HG02943 (cell line): Measurements from ENCODE around the gene KCNC1.

Experiments used
- ATAC-seq: cut with Tn5 transposase; IDR thresholded peaks from one replicate; pipeline ENCODE4 v1.9.1; 2021; ENCODE audit warnings: mild to moderate bottlenecking, low read depth, moderate library complexity; ENCODE audit not compliant: unreplicated experiment

KCNC1 gene

DNA sequence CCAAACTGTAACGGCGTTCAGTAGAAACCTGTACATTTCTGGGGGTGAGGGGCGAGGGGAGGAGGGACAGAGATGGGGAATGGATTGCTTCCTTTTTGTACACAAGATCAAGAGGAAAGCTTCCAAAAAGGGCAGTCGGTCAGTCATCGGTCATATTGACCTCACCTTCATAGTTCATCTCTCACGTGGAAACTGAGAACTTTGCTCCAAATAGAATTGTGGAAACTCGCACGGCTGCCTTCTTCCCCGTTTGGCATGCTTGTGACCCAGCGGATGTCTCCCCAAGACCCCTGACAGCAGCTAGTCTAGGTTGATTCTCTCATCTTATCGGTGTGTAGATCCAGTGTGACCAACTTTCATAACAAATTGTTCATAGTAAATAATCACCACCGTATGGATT, 47.6 kb downstream of the KCNC1 start:
- ATAC-seq: no peak

GRCh38 chr11:17782603-17783337, 48.2 kb downstream of the KCNC1 start:
- no peak for ATAC-seq

DNA sequence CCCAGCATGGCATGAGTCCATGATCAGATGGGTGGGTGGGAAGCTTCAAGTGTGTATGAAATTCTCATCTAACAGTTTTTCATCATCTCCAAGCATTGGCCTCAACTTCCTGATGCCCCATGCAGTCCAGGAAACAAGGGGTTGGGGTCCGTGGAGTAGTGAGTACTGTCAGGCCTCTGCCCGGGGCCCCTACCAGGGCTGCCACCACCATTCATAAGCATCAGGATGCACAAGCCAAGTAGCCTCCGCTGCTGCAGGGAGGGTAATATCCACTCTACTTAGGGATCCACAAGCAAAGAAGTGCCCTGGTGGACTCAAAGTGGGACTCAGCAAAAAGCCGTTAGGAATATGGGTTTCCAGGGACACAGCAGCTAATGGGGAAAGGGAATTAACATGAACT, 49.3 kb downstream of the KCNC1 start:
- ATAC-seq: no peak

GRCh38 chr11:17786824-17787525, 52.4 kb downstream of the KCNC1 start:
- ATAC-seq: no peak

DNA sequence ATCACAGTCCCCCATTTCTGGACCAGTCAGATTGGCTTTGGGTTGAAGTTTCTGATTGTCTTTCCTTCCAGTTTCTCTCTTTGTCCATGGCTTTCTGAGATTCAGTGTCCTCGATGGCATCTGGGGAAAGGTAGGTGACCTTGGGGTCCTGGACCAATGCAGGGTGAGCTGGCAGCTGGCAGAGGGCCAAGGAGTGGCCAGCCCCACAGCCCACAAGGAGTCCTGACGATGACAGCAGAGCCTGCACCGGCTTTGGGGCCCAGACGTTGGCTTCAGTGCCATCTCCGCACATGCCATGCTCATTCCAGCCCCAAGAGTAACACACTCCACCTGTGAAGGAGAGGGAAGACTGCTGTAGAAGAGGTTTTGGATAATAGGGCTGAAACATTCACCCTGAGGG, 53.5 kb downstream of the KCNC1 start:
- no peak for ATAC-seq

GRCh38 chr11:17790453-17790852, 55.9 kb downstream of the KCNC1 start:
- ATAC-seq: no peak

- no peak for ATAC-seq
Measured at GRCh38 chr11:17791144-17791543, 56.6 kb downstream of the KCNC1 start.

- no peak for ATAC-seq
Measured at GRCh38 chr11:17792161-17792560, 57.6 kb downstream of the KCNC1 start.

- ATAC-seq: no peak
Measured at GRCh38 chr11:17793642-17794170, 59.1 kb downstream of the KCNC1 start.

DNA sequence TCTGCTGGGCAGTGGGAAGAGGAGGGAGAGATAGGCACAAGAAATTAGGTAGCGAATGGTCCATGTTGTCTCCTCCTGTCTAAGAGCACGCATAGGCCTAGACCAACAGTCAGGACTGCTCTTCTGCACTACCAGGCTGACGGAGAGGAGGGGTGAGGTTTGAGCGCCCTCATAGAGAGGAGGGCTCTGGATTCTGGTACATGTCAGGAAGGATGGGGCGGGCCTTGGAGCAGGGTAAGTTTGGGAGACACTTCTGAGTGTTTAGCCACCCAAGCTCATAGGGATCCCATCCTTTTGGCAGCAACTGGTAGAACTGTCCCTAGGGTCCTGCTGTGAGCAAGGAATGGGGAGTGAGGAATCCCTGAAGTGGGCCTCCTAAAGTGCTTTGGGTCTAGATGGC, 60.4 kb downstream of the KCNC1 start:
- no peak for ATAC-seq

DNA sequence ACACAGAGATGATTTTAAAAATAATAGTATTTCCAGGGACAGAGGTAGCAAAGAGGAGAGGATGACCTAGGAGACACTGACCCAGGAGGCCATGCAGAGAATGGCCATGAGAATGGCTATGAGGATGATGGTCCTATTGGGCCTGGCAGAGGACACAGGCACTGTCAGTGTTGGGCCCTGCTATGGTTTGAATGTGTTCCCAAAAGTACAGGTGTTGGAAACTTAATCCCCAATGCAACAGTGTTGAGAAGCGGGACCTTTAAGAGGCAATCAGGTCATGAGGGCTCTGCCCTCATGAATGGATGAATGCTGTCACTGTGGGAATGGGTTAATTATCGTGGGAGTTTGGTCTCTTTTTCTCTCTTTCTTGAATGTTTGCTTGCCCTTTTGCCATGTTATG, 61.6 kb downstream of the KCNC1 start:
- ATAC-seq: no peak

DNA sequence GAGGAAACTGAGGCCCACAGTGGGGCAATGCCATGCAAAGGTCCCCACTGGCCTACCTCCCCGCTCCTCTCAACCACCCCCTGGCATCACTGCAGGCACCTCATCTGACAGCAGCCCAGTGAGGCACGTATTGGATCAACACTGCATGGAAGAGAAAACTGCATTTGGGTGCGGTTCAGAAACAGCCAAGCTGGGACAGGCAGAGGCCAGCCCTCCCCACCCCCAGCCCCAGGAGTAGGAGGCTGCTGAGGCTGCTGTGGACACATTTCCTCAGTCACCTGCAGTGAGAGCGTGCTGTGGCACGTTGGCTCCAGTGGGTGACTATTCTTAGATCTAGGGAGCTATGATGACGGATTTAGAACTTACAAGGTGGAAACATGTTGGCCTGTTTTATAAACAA, 63.7 kb downstream of the KCNC1 start:
- no peak for ATAC-seq

GRCh38 chr11:17798716-17799115, 64.1 kb downstream of the KCNC1 start:
- no peak for ATAC-seq

DNA sequence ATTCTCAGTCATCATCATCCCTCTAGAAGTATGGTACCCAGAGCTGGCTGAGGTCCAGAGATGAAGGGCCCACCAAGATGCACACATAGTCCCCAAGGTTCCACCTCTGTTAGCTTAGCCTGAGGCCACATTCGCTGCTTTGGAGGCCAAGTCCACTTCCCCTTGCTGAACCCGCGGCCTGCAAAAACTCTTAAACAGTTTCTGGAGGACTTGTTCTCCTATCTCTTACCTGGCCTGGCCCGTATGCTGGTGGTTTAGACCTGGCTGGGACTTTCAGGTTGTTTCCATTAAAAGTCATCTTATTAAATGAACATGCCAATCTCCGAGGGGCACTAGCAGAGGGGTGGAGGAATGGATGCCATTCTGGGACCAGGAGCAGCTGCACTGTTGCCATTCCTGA, 64.6 kb downstream of the KCNC1 start:
- no peak for ATAC-seq

DNA sequence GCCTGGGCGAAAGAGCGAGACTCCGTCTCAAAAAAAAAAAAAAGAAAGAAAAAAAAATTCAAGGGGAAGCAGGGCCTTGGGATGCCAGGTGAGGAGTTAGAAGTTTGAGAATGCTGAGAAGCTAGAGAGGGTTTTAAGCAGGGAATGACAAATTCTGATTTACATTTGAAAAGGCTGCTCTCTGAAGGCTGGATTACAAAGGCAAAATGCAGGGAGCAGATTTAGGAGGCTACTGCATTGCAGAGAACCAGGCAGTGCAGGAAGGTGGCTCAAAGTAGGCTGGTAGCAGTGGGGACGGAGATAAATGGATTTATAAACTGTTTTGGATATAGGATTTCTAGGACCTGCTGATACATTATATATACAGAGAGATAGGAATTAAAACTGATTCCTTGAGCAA, 66.6 kb downstream of the KCNC1 start:
- no peak for ATAC-seq

GRCh38 chr11:17802491-17802890, 67.9 kb downstream of the KCNC1 start:
- no peak for ATAC-seq

DNA sequence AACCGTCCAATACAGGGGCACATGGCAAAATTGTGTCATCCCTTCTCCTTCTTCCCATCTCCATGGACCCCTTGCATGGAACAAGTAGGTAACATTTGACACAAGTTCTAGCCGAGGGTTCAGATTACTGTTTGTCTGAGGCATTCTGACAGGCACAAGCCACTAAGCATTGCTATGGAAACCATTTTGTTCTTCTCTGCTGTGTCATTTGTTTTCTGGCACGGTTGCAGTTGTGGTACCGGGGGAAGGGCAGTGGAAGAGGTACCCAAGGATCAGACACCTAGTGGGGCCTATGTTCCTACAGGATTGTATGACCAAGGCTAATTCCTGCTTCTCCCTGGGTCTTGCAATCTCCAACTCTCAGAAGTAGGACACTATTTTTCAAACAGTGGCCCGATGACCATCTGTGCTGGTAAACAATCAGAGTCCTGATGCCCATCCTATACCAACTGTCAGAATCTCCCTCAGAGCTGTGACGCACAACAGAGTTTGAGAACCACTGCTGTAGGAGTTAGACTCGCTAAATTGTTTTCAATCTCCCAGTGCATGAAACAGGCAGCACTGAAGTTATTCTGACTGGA, 69.3 kb downstream of the KCNC1 start:
- no peak for ATAC-seq

- no peak for ATAC-seq
Measured at GRCh38 chr11:17805043-17805442, 70.5 kb downstream of the KCNC1 start.

GRCh38 chr11:17805873-17806272, 71.3 kb downstream of the KCNC1 start:
- no peak for ATAC-seq

DNA sequence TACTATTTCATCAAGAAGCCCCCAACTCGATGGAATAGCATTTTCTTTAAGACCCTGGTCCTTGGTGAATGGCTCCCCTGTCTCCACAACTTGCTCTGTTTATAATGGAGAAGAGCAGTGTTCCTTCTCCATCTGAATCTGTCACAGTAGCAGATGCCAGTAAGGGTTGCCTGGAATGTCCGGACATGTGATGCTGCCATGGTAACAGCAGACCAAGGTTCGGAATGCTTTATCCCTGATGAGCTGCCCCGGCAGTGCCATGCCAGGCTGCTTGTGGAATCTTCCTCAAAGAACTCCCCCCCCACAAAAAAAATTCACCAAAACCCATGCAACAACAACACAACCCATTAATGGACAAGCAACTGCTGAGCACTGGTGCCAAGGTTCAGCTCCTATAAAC, 72.5 kb downstream of the KCNC1 start:
- ATAC-seq: no peak

DNA sequence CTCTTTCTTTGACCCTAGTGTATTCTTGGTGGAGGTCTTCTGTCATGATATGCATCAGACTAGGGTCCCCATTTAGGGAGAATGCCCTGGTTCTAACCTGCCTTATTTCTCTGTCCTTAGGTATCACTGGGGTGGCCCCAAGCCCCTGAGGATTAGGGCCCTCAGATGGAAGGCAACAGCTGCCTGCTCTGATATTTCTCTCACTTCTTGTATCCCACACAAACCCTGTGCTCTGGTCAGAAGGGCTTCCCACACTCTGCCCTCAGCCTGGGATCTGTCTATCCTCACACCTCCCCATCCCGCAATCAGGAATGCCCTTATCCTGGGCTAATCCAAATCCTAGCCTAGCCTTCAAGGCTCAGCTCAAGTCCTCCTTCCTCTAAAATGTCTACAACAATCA, 75.5 kb downstream of the KCNC1 start:
- no peak for ATAC-seq

- no peak for ATAC-seq
Measured at GRCh38 chr11:17810746-17811145, 76.2 kb downstream of the KCNC1 start.
